Thyroid gland (tissue), 4 donors: ENCODE measurements around the gene OXSR1.
"Not testable (repeated sequence)": the region's sequence is repeated elsewhere in the genome, so short reads cannot be mapped to it uniquely, and the experiment has no call there.

Source experiments
- POLR2A ChIP-seq, 2 donors: fragments of 450-650 bp; IDR thresholded peaks; one replicate each; pipeline ENCODE4 v1.6.1; 2017; ENCODE audit warnings: antibody characterized with exemption in 2 of 2, mild to moderate bottlenecking in 2 of 2, moderate library complexity in 1 of 2
- TF ChIP-seq, protein P1 (sequence below), 6 experiments: fragments of 200-600 bp in 3 of 6; fragments of 450-650 bp in 3 of 6; sonication (generic) in 3 of 6; IDR thresholded peaks; one replicate each; pipeline ENCODE4 v1.5.1; 2016 to 2019; ENCODE audit warnings: antibody characterized with exemption in 6 of 6, mild to moderate bottlenecking in 2 of 6, inconsistent platforms in 1 of 6, moderate library complexity in 1 of 6

DNA sequence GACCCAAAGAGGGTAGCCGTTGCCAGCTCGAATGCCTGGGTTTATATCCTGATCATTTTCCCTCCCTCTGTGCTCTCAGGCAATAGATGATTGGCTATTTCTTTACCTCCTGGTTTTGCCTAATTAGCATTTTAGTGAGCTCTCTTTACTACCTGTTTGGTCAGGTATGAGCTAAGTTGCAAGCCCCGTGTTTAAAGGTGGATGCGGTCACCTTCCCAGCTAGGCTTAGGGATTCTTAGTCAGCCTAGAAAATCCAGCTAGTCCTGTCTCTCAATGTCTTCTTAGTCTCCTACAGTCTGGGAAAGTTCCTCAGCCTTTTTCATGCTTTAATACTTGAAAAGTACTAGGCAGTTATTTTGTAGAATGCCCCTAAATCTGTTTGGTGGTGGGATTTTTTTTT is 131.7 kb downstream of the OXSR1 start:
- not testable (repeated sequence) for TF ChIP-seq POLR2A (IDR thresholded peaks at IDR 0.05)
- TF ChIP-seq, protein P1, sequence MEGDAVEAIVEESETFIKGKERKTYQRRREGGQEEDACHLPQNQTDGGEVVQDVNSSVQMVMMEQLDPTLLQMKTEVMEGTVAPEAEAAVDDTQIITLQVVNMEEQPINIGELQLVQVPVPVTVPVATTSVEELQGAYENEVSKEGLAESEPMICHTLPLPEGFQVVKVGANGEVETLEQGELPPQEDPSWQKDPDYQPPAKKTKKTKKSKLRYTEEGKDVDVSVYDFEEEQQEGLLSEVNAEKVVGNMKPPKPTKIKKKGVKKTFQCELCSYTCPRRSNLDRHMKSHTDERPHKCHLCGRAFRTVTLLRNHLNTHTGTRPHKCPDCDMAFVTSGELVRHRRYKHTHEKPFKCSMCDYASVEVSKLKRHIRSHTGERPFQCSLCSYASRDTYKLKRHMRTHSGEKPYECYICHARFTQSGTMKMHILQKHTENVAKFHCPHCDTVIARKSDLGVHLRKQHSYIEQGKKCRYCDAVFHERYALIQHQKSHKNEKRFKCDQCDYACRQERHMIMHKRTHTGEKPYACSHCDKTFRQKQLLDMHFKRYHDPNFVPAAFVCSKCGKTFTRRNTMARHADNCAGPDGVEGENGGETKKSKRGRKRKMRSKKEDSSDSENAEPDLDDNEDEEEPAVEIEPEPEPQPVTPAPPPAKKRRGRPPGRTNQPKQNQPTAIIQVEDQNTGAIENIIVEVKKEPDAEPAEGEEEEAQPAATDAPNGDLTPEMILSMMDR (IDR thresholded peaks at IDR 0.05): not testable (repeated sequence)
